ENCODE results near the gene CREBL2.

Gene CREBL2

DNA sequence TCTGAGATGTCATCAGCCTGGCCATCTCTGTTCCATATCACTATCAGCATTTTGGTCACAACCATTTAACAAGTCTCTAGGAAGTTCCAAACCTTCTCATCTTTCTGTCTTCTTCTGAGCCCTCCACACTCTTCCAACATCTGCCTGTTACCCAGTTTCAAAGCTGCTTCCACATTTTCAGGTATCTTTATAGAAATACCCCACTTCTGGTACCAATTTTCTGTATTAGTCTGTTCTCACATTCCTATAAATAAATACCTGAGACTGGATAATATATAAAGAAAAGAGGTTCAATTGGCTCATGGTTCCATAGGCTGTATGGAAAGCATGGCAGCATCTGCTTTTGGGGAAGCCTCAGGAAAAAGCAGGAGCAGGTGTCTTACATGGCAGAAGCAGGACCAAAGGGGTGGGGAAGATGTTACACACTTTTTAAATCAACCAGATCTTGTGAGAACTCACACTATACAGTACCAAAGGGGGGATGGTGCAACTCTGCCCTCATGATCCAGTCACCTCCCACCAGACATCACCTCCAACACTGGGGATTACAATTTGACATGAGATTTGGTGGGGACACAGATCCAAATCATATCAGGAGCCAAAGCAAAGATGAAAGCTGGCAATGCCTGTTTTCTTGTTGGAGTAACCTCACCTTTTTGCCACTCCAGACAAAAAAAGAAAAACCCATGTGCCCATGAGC lies 37.4 kb downstream of the CREBL2 start:
- TF ChIP-seq REST (IDR thresholded peaks at IDR 0.05; ENCODE audit: insufficient read depth in 1 of 2, low read depth in 2 of 2, low read length in 2 of 2): no peak
- no peak for TF ChIP-seq POLR2AphosphoS5 (IDR thresholded peaks at IDR 0.05; ENCODE audit: low read depth, low read length)
- TF ChIP-seq FOXP2 (optimal IDR thresholded peaks at IDR 0.05; ENCODE audit: borderline replicate concordance, extremely low read depth, extremely low read length, insufficient read depth): no peak
- TF ChIP-seq SIN3A (IDR thresholded peaks at IDR 0.05; ENCODE audit: borderline replicate concordance, insufficient read depth, low read length): no peak
- no peak for TF ChIP-seq TAF1 (IDR thresholded peaks at IDR 0.05; ENCODE audit: borderline replicate concordance, insufficient read depth, low read length)

GRCh38 chr12:12651752-12652151 lies 40.1 kb downstream of the CREBL2 start:
- TF ChIP-seq REST (IDR thresholded peaks at IDR 0.05; ENCODE audit: insufficient read depth in 1 of 2, low read depth in 2 of 2, low read length in 2 of 2): no peak
- no peak for TF ChIP-seq FOXP2 (optimal IDR thresholded peaks at IDR 0.05; ENCODE audit: borderline replicate concordance, extremely low read depth, extremely low read length, insufficient read depth)
- TF ChIP-seq POLR2AphosphoS5 (IDR thresholded peaks at IDR 0.05; ENCODE audit: low read depth, low read length): no peak
- no peak for TF ChIP-seq SIN3A (IDR thresholded peaks at IDR 0.05; ENCODE audit: borderline replicate concordance, insufficient read depth, low read length)
- TF ChIP-seq TAF1 (IDR thresholded peaks at IDR 0.05; ENCODE audit: borderline replicate concordance, insufficient read depth, low read length): no peak

DNA sequence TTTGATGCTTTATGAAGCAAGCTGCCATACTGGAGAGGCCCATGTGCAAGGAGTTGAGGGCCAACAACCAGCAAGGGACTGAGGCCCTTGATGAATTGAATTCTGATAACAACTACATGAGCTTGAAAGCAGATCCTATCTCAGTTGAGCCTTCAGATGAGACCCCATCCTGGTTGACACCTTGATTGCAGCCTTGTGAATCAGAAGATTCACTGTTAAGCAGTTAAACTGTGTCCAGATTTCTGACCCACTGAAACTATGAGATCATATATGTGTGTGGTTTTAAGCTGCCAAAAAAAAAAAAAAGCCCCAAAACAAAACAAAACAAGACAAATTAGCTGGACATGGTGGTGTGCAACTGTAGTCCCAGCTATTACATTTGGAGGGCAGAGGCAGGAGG lies 42.2 kb downstream of the CREBL2 start:
- TF ChIP-seq SIN3A (IDR thresholded peaks at IDR 0.05; ENCODE audit: borderline replicate concordance, insufficient read depth, low read length): no peak
- no peak for TF ChIP-seq FOXP2 (optimal IDR thresholded peaks at IDR 0.05; ENCODE audit: borderline replicate concordance, extremely low read depth, extremely low read length, insufficient read depth)
- TF ChIP-seq POLR2AphosphoS5 (IDR thresholded peaks at IDR 0.05; ENCODE audit: low read depth, low read length): no peak
- TF ChIP-seq TAF1 (IDR thresholded peaks at IDR 0.05; ENCODE audit: borderline replicate concordance, insufficient read depth, low read length): no peak
- TF ChIP-seq REST (IDR thresholded peaks at IDR 0.05; ENCODE audit: insufficient read depth in 1 of 2, low read depth in 2 of 2, low read length in 2 of 2): no peak

GRCh38 chr12:12654691-12655460 lies 43.2 kb downstream of the CREBL2 start:
- TF ChIP-seq POLR2AphosphoS5 (IDR thresholded peaks at IDR 0.05; ENCODE audit: low read depth, low read length) (no peak), FOXP2 (optimal IDR thresholded peaks at IDR 0.05; ENCODE audit: borderline replicate concordance, extremely low read depth, extremely low read length, insufficient read depth) (no peak), REST (IDR thresholded peaks at IDR 0.05; ENCODE audit: insufficient read depth in 1 of 2, low read depth in 2 of 2, low read length in 2 of 2) (no peak), TAF1 (IDR thresholded peaks at IDR 0.05; ENCODE audit: borderline replicate concordance, insufficient read depth, low read length) (no peak), SIN3A (IDR thresholded peaks at IDR 0.05; ENCODE audit: borderline replicate concordance, insufficient read depth, low read length) (no peak)

Data from PFSK-1 (cell line).